ENCODE data around the gene SLC25A22.

Gene SLC25A22

DNA sequence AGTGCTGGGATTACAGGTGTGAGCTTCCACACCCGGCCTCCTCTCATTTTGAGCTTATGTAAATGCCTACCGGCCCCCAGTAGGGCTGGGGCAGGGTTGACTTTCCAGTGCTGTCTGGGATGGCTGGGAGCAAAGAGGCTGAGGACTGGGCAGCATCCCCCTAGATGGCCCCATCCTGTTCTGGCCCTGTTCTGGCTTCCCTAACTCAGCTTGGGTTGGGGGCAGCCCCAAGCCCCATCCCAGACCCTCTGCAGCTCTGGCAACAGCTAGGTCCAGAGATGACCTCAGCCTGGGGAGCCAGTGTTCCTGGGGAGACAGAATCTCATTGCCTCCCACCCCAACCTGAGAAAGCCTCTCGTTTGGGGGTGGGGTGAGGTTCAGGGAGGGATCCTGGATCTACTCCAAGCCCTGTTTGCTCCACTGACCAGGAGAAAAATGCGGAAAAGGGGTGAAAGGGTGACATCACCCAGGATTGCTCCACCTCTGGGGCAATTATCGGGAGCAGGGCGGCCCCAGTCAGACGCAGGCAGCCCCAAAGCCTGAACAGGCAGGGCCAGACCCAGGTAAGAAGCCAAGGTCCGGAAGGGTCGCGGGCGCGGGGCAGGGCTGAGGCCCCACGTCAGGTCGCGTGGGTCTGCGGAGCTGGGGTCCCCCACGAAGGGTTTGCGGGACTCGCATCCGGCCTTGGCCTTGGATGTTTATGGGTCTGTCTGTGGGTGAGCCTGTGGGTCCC is 20.5 kb upstream of the SLC25A22 start, which contains the start of gene PNPLA2:
PNPLA2 (plus strand) TSS at position 519 of the 733 bp plus-strand sequence. CDS start 805 bp downstream, outside the sequence.
- no peaks in the 10 kb centered on the region; the same call in 1 of the 2 replicates for H3K79me2 ChIP-seq (ENCODE audit: insufficient read depth, low read depth)
- peak within 1 kb of the TSS; percentile 81 for H3K4me2 ChIP-seq
- H3K9ac ChIP-seq, result peak within 1 kb of the TSS; percentile 66
- no peaks in the 10 kb centered on the region for H3K36me3 ChIP-seq (ENCODE audit: insufficient read depth)
- H2AFZ ChIP-seq (ENCODE audit: low read depth), result peak within 1 kb of the TSS; percentile 47; the same call in 1 of the 2 replicates
- TF ChIP-seq, protein P1, sequence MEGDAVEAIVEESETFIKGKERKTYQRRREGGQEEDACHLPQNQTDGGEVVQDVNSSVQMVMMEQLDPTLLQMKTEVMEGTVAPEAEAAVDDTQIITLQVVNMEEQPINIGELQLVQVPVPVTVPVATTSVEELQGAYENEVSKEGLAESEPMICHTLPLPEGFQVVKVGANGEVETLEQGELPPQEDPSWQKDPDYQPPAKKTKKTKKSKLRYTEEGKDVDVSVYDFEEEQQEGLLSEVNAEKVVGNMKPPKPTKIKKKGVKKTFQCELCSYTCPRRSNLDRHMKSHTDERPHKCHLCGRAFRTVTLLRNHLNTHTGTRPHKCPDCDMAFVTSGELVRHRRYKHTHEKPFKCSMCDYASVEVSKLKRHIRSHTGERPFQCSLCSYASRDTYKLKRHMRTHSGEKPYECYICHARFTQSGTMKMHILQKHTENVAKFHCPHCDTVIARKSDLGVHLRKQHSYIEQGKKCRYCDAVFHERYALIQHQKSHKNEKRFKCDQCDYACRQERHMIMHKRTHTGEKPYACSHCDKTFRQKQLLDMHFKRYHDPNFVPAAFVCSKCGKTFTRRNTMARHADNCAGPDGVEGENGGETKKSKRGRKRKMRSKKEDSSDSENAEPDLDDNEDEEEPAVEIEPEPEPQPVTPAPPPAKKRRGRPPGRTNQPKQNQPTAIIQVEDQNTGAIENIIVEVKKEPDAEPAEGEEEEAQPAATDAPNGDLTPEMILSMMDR (conservative IDR thresholded peaks at IDR 0.05; ENCODE audit: low read depth, low read length), result no peak
- H3K27ac ChIP-seq, result peak within 1 kb of the TSS; percentile 51
- H3K4me1 ChIP-seq (ENCODE audit: low read depth, poor library complexity, severe bottlenecking), result peaks cover 9% of the 10 kb centered on the region
- no peaks in the 10 kb centered on the region for H4K20me1 ChIP-seq (ENCODE audit: insufficient read depth)
- no peak within 1 kb of the TSS for H3K4me3 ChIP-seq (IDR thresholded peaks at IDR 0.05; ENCODE audit: insufficient read depth, low read depth, low read length)
- no peaks in the 10 kb centered on the region for H3K27me3 ChIP-seq (ENCODE audit: insufficient read depth, low read depth)

DNA sequence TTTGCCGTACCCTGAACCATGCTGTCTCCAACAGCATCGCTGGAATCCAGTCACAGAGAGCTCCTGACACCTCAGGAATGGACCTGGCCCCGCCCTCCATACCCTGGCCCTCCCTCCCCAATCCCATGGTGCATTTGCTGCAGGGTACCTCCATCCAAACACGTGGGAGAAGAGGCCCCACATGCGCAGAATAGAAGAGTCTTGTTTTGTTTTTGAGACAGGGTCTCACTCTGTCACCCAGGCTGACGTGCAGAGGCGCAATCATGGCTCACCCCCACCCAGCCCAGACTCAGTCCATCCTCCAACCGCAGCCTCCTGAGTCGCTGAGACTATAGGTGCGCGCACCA is 18.3 kb upstream of the SLC25A22 start:
- H3K36me3 ChIP-seq (ENCODE audit: insufficient read depth), result peaks cover 6% of the 10 kb centered on the region; the same call in 1 of the 2 replicates
- H3K9ac ChIP-seq, result no peak overlapping the region
- TF ChIP-seq, protein P1 (conservative IDR thresholded peaks at IDR 0.05; ENCODE audit: low read depth, low read length), result no peak
- no peak overlapping the region for H3K4me3 ChIP-seq (IDR thresholded peaks at IDR 0.05; ENCODE audit: insufficient read depth, low read depth, low read length)
- peaks cover 8% of the 10 kb centered on the region for H3K79me2 ChIP-seq (ENCODE audit: insufficient read depth, low read depth)
- H3K4me1 ChIP-seq (ENCODE audit: low read depth, poor library complexity, severe bottlenecking), result peaks cover 15% of the 10 kb centered on the region
- no peak overlapping the region for H2AFZ ChIP-seq (ENCODE audit: low read depth)
- no peaks in the 10 kb centered on the region for H4K20me1 ChIP-seq (ENCODE audit: insufficient read depth)
- H3K27me3 ChIP-seq (ENCODE audit: insufficient read depth, low read depth), result no peaks in the 10 kb centered on the region
- H3K27ac ChIP-seq, result no peak overlapping the region
- no peak overlapping the region for H3K4me2 ChIP-seq

DNA sequence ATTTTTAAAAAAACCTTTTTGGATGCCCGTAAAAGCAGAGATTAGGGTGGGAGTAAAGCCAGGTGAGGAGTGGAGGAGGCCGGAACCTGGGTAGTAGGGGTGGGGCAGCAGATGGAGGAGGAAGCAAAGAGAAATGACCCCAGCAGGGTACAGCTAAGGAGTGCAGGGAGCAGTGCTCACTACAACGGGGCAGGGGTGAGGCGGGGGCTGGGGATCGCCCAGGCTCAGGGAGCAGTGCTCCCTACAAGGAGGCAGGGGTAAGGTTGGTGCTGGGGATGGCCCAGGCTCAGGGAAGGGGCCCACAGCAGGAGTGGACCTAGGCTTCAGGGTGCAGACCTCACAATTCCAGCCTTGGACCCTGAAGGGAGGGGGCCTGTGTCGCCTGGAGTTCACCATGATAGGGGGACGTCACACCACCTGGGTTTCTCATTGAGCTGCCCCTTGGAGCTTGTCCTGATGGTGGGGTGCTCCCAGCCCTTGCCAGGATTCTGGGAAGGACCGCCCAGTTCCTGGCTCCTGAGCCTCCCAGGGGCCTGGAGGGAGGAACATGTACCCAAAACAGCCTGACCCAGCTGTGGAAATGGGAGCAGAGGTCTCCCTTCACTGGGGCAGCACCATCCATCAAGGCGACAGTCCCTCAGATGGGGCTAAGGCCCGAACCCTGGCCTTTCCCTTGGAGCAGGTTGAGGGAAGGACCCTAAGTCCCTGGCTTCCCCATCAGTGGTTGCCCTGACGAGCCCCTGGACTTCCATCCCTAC is 17.8 kb upstream of the SLC25A22 start:
- Histone ChIP-seq H4K20me1 (ENCODE audit: insufficient read depth) (no peaks in the 10 kb centered on the region), H2AFZ (ENCODE audit: low read depth) (no peak overlapping the region), H3K36me3 (ENCODE audit: insufficient read depth) (peaks cover 6% of the 10 kb centered on the region; the same call in 1 of the 2 replicates), H3K79me2 (ENCODE audit: insufficient read depth, low read depth) (peaks cover 13% of the 10 kb centered on the region), H3K4me2 (no peak overlapping the region), H3K9ac (no peak overlapping the region), H3K27ac (no peak overlapping the region), H3K4me3 (IDR thresholded peaks at IDR 0.05; ENCODE audit: insufficient read depth, low read depth, low read length) (no peak overlapping the region), H3K4me1 (ENCODE audit: low read depth, poor library complexity, severe bottlenecking) (peaks cover 17% of the 10 kb centered on the region), H3K27me3 (ENCODE audit: insufficient read depth, low read depth) (no peaks in the 10 kb centered on the region)
- TF ChIP-seq, protein P1 (conservative IDR thresholded peaks at IDR 0.05; ENCODE audit: low read depth, low read length), result no peak

DNA sequence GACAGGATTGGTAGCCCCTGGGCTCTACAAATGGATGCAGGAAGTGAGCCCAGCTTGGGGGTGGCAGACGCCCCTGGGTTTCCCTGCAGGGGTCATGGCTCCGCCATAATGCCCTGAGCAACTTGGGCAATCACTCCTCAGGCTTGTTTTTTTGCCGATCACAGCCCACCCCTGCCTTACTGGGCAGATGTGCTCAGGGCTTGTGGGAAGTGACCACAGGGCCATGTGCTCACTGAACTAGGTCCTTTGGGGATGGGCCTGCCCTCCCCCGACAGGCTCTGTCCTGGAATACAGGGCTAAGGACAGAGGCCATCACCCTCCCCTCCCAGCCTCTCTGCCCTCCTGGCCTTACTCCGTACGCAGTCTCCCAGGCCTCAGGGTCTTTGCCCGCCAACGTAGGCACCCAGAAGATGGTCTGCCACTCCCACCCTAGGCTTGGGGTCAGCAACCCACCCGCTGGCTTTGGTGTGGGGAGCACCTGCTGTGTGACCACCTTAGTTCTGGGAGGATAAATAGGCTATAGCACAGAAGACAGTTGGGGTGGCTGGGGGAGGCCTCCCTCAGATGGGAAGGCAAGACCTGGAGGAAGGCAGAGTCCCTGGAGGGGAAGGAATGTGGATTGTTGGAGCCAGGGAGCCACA is 15.5 kb upstream of the SLC25A22 start:
- TF ChIP-seq, protein P1 (conservative IDR thresholded peaks at IDR 0.05; ENCODE audit: low read depth, low read length), result no peak
- Histone ChIP-seq H3K27me3 (ENCODE audit: insufficient read depth, low read depth) (no peaks in the 10 kb centered on the region), H3K4me2 (no peak overlapping the region), H3K4me3 (IDR thresholded peaks at IDR 0.05; ENCODE audit: insufficient read depth, low read depth, low read length) (no peak overlapping the region), H2AFZ (ENCODE audit: low read depth) (no peak overlapping the region), H3K79me2 (ENCODE audit: insufficient read depth, low read depth) (peaks cover 32% of the 10 kb centered on the region), H3K4me1 (ENCODE audit: low read depth, poor library complexity, severe bottlenecking) (peaks cover 13% of the 10 kb centered on the region), H3K27ac (no peak overlapping the region), H3K9ac (no peak overlapping the region), H3K36me3 (ENCODE audit: insufficient read depth) (peaks cover 6% of the 10 kb centered on the region; the same call in 1 of the 2 replicates), H4K20me1 (ENCODE audit: insufficient read depth) (no peaks in the 10 kb centered on the region)
